Measurements from ENCODE around the gene PAQR3. TPM values are rescaled to one million over a fixed set of nuclear protein-coding genes. Genes with fewer than 3 reads are reported as not detected.

Gene PAQR3
- 11.4 and 18.5 TPM in 2 replicates for total RNA-seq

GRCh38 chr4:78938868-78939666 lies at the start of gene PAQR3:
Gene PAQR3 (minus strand): TSS chr4:78939438. CDS start chr4:78939224, 214 bp downstream.

Small RNAs within 50 kb of the gene (small RNA-seq; reads per million reads assigned to genes)
- not detected for gene RN7SL127P

Other genes with a start within 250 kb of the PAQR3 start
- 159 and 168 TPM in 2 replicates for gene BMP2K, start 163.1 kb downstream of the PAQR3 start, total RNA-seq